Left colon (tissue), 2 donors: ENCODE results near the gene NKAIN4. TPM values are rescaled to one million over a fixed set of nuclear protein-coding genes. Genes with fewer than 3 reads are reported as not detected.

Experiments
- ATAC-seq: fragments of 200-7000 bp; cut with Tn5 transposase; one replicate; pipeline ENCODE4 v1.9.1; 2020; ENCODE audit warnings: mild to moderate bottlenecking, moderate library complexity
- DNase-seq, 2 donors: peaks; one replicate each; pipeline ENCODE4 v3.0.0-alpha.2; 2020
- intact Hi-C, 2 donors: fragments of 100-400 bp; cut with DNase I in 1 of 2; cut with micrococcal nuclease in 1 of 2; formaldehyde crosslinking; loops; one replicate each; pipeline versions ENCODE4 v1.11.2 to v1.14.0; 2022; cut with DNase I, micrococcal nuclease
- total RNA-seq, 2 donors: library from RNA; stranded (reverse); fragmentation: NEBNext Ultra II Directional; extraction: Animal tissue kit (Norgen Biotek cat#: 25700); gene quantifications; one replicate each; pipeline ENCODE4 v1.2.1, GENCODE V29; 2021
- donor health status: DM: no; HTN: no; CAD: no.
- donor health status: DM: yes; HTN: yes; CAD: no.

The NKAIN4 gene
- total RNA-seq, 2 donors from 2014 or later = 0.27 TPM; not detected in 1

DNA sequence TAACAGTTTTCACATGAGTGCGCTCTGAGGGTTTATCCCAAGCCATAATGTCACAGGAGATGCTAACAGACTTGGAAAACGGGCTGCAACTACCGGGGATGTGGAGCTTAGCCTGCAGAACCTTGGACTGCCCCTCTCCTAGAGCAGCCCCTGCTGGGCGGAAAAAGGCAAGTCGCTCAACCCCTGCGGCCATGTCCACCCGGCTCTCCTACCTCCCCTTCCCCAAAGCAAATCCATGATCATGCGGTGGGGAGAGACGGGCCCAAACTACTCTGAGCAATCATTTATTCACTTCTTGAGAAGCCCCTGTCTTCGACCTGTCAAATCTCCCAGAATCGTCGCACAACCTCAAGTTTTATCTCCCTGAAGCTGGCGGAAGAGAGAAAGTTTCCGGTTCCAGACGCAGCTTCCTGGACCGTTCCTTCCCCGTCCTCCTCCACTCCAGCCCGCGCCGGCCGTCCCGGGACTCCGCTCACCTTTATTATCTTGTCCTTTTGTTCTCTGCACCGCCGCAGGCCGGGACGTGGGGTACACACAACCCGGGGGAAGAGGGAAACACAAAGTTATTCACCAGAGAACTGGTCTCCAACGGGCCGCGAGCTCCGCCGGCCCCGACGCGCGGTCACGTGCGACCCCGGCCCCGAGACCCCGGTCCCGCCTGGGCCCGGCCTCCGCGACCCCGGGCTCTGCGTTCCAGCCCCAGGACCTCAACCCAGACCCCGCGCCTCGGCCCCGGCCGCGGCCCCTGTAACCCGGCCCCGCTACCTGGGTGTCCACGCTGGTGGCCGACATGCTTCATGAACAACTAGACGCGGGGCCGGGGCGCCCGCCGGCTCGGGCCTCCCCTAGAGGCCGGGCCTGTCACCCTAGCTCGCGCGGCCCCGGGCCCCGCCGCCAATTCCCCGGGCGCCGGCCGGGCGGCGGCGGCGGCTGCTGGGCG is 38.9 kb downstream of the NKAIN4 start:
- peak in 1 of 2 donors; percentile 45 for DNase-seq
- intact Hi-C loops = no loop called here
- ATAC-seq = peak; percentile 15

DNA sequence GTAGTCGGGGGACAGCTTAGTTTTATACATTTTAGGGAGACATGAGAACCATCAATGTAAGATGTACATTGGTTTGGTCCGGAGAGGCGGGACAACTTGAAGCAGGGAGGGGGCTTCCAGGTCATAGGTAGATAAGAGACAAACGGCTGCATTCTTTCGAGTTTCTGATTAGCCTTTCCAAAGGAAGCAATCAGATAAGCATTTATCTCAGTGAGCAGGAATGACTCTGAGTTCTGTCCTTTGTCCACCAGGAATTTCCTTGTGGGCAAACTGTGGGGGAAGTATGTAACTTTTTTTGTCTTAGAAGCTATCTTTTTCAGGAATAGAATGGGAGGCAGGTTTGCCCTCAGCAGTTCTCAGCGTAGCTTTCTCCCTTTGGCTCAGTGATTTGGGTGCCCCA is 39.7 kb downstream of the NKAIN4 start:
- ATAC-seq (no peak), DNase-seq (no peak)
- intact Hi-C loops = no loop called here

DNA sequence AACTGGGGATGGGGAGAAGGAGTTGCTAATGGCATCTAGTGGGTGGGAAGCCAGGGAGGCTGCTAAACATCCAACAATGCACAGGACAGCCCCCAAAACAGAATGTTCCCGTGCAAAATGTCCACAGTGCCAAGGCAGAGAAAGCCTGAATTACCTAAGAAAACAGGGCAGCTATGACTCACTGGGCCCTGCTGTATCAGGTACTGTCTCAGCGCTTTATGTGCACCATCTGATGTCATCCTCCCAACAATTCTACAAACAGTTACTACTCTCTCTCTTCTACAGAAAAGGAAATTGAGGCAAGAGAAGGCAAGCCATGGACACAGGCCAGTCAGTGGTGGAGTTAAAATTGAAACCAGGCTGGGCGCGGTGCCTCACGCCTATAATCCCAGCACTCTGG is 41.5 kb downstream of the NKAIN4 start:
- intact Hi-C loops = no loop called here
- DNase-seq (no peak), ATAC-seq (no peak)

DNA sequence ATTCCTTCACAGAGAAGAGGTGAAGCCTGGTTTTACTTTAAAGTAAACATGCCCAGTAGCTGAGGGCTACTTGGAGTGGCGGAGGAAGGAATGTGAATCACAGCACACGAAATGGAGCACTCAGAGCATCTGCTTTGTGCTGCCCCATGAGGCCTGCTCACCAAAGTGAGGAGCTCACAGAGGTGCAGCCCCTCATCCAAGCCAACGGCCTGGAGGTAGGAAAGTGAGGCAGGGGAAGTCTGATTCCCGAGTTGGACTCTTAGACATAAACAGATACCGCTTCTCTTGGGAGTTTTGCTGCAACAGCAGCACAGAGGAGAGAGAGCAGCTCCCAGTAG is 41.9 kb downstream of the NKAIN4 start:
- DNase-seq = no peak
- intact Hi-C loops = no loop called here
- ATAC-seq = no peak

DNA sequence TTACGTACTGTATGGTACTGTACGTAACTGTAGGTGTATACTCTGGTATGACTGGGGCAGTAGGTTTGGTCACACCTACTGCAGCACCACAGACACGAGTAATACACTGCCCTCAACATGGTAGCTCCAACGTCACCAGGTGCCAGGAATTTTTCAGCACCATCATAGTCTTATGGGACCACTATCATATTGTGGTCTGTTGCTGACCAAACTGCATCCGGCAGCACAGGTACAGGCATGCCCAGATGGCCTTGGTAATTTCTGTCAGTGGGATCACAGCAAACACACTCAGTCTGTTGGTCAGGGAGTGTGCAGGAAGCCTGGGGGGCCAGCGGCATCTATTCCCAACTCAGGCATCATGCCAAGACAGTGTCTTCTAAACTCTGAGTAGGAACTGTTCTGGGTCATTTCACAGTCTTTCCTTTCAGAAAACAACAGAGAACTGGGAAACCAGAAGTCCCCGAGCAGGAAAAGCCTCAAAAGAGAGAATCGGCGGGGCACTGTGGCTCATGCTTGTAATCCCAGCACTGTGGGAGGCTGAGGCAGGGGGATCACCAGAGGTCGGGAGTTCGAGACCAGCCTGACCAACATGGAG is 44.2 kb downstream of the NKAIN4 start:
- DNase-seq (no peak), ATAC-seq (no peak)
- intact Hi-C loops = no loop called here

DNA sequence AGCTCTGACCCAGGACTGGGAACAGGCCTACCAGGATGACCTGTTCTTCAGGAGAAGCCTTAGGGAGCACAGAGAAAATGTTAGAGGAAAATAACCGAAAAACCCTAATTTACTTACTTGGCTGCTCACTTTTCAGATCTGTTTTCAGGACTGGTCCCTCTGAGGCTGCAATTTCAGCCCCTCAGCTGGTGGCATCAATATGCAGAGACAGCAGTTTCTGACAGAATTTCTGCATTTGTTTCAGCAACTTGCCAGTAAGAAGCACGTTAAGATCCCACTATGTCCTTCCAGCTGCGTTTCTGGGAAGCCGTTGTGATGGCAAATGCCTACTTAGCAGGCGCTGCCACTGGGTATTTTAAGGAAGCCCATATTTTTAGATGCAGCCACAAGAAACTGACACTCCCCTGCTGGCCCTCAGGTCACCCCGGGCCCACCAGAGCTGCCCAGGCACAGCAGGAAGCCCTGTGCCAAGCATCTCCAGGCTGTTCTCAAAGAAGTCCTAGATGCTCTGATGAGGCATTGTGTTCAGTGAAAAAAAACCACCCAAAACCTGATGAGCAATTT is 45.8 kb downstream of the NKAIN4 start:
- DNase-seq = no peak
- intact Hi-C loops = no loop called here
- no peak for ATAC-seq

DNA sequence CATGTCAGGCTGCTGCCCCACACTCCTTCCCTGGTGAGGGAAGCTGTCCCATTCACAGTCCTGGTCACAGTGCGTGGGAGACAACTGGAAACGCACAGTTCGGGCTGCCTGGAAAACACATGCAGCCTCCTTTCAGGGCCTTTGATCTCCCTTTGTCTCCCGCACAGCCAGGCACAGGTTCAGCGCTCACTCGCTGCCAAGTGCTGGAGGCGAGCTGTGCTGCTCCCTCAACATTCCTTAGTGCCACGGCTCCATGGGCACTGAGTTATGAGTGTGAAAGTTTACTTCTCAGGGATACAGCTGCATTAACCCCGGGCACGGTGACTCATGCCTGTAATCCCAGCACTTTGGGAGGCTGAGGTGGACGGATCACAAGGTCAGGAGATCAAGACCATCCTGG is 47.4 kb downstream of the NKAIN4 start:
- no peak for ATAC-seq
- intact Hi-C loops = no loop called here
- DNase-seq = no peak

DNA sequence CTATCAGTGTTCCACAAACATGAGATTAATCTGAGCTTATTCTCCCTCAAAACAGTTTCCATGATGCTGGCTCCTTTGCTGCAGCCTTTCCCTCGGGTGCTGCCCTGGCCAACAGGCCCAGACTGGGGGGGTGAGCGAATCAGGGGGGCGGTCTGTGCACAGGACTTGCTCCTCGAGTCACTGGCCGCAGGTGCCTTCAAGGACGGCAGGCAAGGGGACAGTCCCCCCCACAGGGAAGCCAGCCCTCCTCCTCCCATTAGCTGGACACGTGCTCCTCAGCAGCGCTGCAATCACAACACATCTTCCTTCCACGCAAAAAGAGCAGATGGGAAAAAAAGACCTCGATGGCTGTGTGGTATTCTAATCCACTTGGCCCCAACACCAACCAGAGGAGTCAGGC is 48.4 kb downstream of the NKAIN4 start:
- intact Hi-C loops = no loop called here
- DNase-seq (no peak), ATAC-seq (no peak)

DNA sequence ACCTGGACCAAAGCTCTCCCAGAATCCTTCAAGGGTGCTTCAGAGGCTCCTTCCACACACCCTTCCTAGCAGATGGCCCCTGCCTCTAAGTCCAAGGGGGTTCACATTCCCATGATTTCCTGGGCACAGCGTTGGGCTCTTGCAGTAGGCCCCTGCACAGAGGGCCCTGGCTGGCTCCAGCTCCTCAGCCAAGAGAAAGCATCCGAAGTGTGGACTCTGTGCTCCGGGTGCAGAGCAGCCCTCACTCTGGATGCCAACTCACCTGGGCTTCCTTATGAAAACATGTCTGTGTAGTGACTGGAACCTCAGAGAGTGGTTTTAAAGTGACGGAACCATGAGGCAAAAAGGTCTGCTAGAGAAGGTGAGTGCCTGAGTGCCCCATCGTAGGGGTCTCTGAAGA is 49.9 kb downstream of the NKAIN4 start:
- ATAC-seq (no peak), DNase-seq (no peak)
- intact Hi-C loops = no loop called here

DNA sequence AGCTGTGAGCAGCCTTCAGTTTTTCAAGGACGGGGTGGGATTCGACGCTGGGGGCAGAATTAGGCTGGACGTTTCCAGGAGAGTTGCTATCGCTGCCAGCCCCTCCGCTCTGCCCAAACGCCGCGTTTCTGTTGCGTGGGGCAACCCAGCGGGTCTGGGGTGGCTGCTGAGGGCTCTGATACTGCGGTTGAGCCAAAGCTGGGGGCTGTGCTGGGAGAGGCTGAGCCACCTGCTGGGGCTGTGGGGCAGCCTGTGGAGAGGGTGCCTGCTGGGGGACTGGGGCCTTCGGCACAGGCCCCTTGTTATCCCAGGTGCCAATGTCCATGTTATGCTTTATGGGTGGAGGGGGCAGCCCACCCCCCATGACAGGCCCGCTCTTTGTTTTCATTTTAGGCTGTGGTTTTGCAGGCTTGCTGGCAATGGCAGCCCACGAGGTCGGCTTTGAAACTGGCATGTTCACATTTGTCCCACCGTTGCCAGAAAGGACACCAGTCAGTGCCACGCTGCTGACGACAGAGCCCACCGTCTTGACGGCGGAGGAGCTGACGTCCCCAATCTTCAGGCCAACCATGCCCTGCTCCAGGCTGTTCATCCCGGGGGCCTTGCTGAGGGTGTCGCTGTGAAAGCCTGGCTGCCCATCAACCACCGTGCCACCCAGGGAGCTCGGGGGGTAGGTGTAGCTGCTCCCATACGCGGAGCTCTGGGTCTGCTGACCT is 51.3 kb downstream of the NKAIN4 start:
- DNase-seq = no peak
- ATAC-seq = no peak
- intact Hi-C loops = no loop called here

DNA sequence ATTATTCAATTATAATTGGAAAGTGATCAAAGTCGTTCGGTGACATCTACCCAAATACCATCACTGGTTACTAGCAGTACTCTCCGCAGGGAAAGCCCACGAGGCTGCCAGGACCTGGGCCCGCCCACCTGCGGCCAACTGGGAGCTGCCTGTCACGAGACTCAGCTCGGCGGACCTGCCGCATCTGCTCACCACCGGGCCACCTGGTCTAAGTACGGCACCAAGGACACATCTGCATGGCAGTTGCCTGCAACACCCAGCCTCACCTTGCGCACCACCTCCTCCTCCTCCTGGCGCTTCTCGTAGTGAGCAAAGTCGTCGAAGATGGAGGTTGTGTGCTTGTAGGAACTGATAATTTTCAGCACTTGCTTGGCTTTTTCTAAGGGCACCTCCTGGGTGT is 52.2 kb downstream of the NKAIN4 start:
- DNase-seq (no peak), ATAC-seq (no peak)
- intact Hi-C loops = no loop called here

DNA sequence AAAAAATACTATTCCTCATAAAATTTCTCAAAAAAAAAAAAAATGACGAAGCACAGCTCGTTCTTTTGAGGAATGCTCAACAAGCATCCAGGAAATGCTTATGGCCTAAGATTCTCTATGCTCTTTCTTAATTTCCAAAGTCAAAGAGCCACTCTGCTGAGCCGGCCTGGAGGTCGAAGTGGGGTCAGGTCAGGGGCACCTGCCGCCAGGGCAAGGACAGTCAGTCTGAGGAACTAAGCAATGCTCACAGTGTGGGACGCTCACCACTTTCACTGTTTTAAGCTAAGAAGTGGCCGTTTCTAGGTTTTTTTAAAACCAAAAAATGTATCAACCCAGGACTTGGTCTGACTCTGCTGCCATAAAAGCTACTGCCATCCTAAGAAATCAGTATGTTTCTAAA is 55.7 kb downstream of the NKAIN4 start:
- no peak for ATAC-seq
- intact Hi-C loops = no loop called here

DNA sequence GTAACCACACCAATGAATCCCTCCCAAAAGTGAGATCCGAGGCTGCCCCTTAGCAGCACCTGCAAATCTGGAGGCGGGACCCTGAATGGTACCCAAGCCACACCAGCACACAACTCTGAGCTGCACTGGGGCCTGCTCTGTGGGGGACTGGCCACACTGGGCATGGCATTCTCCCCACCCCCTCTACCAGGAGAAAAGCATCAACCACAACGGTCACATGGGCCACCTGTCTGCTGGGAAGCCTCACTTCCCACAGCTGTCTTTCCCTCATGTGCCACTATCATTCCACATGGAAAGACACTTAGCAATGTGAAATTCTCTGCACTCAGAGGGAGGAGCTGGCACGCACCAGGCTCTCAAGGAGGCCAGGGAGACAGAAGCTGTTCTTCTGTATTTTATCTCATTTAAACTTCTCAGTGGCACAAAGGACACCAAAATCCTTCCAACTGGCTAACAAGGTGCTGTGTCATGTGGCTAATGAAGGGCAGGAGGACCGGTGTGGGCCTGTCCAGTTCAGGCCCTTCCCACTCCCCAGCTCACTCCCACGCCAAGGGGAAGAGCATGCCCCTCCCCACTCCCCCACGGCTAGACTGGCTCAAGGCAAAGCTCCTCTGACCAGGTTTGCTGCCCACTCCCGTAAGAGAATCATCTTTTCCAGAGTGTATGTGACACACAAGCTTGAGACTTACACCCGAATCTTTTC is 57.3 kb downstream of the NKAIN4 start:
- DNase-seq (no peak), ATAC-seq (no peak)
- intact Hi-C loops = no loop called here

More for the DNA sequence above, 55.7 kb downstream of the NKAIN4 start:
- no peak for DNase-seq

DNA sequence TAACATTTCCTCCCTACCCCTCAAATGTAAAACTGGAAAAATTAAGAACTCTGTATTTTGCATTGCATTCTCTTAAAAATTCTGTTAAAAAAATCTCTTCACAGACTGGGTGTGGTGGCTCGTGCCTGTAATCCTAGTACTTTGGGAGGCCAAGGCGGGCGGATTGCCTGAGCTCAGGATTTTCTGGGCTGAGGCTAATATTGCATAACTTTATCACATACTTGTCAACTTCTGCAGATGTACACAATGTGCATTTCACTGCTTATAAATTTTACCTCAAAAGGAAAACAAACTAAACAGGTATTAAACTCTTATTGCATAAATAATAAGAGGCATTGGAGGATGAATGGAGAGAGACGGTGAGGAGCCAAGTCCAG is 59.5 kb downstream of the NKAIN4 start:
- DNase-seq (no peak), ATAC-seq (no peak)
- intact Hi-C loops = no loop called here

DNA sequence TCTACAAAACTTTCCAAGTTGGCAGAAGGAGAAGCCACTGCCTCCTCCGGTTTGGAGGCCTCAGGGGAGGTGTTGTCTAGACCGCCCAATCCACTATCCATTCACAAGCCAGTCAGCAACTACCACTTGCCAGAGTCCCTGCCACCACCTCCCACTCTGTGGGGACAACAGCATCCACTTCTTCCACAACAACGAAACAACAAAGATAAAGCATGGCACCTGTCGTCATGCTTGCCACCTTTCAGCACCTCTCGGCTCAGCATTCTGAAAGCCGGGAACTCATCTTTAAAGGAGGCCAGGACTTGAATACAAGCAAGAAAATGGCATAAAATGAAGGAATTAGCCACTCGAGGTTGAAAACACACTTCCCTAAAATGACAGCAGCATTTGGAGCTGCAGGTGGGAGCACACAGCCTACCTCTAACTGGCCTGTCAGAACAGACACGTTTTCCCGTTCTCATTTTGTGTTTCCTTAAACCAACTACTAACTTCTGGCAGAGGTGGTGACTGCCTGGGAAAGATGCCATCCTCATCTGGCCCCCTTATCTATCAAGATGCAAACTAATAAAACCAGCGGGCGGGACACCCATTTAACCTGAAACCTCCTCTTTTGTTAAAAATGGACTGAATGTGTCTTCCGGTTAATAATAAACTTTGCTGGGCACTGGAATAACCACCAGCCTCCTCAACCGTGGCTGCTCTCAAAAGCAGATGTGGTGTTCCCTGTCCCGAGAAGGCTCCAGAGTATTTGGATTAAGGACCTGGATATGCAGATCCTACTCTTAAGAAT is 60.1 kb downstream of the NKAIN4 start:
- ATAC-seq (no peak), DNase-seq (no peak)
- intact Hi-C loops = no loop called here

DNA sequence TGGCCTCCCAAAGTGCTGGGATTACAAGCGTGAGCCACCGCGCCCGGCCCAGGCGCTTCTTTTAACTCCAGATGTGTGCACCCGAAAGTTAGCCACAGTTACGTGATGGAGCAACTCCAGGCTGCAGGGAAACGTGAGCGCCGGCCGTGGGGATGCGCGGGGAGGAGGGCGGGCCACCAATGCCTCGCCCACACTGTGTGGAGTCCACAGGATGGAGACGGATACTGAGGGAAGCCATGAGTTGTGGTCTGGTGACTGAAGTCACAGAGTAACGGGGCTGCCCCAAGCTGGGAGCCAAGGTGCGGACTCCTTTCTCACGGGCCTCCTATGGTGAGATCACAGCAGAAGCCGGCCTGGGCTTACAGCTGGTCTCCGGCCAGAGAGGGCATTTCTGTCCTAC is 61.5 kb downstream of the NKAIN4 start:
- DNase-seq (no peak), ATAC-seq (no peak)
- intact Hi-C loops = no loop called here

DNA sequence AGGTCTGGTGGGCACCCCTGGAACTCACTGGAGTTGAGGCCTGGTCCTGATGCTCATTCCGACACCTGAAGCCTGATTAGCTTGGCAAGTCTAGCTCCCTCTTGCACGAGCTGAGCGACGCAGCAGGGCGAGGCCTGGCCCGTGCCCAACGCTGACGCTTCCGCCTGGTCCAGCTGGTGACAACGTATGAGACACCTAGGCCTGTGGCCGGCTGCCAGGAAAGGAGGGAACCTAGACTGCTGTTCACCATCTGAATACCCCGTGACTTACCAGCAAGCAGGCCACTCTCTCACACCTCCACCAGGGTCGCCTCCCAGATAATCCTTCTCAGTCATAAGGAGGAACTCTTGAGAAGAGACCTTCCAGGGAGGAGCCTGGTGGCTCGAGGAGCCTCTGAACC is 62.9 kb downstream of the NKAIN4 start:
- ATAC-seq = peak; percentile 98
- DNase-seq = peak; percentile 95 to 98
- intact Hi-C loops = no loop called here

DNA sequence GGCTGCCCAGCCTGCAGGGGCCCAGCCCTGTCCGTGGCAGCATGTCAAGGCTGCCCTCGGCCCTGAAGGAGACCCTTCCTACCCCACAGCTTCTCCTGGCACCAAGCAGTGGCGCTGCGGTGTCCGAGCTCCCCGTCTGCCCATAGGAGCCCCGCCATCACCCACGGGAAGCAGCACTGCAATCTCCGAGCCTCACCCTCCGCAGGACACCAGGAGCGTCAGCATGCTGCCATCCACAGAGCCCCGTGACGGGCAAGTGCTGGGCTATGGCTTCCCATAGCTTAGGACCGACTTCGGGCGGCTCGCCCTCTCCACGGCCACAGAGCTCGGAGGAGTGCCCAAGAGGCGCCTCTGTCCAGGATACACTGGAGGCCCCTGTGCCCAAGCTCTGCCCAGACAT is 63.4 kb downstream of the NKAIN4 start:
- DNase-seq (no peak), ATAC-seq (no peak)
- intact Hi-C loops = no loop called here
